Measurements from ENCODE around the gene FER1L5. TPM values are rescaled to one million over a fixed set of nuclear protein-coding genes. Genes with fewer than 3 reads are reported as not detected.

The FER1L5 gene
- total and polyA plus RNA-seq, 9 of the 15 experiments (the other 6 are each of a cell fraction or from before 2014, with no cell fraction given), result 0.01 TPM; not detected in 6

- BruUV-seq (replicated peaks), result no TSS peak
- Histone ChIP-seq H3K4me1 (replicated peaks in 1 of 2; ENCODE audit: control insufficient read depth in 2 of 2, insufficient read depth in 2 of 2, low read length in 2 of 2) (peaks cover 8 to 9% of the 10 kb centered on the region in 2 experiments; a peak in 4 of 5 replicates), H3K27me3 (ENCODE audit: control insufficient read depth in 2 of 2, insufficient read depth in 2 of 2, low read length in 2 of 2) (no peaks in the 10 kb centered on the region), H3K4me2 (ENCODE audit: insufficient read depth, low read length) (no peak overlapping the region), H3K79me2 (ENCODE audit: control insufficient read depth, insufficient read depth, low read length) (peaks cover 16% of the 10 kb centered on the region; the same call in 2 of the 3 replicates), H3K9me3 (replicated peaks; ENCODE audit: control insufficient read depth, insufficient read depth, low read depth, low read length) (no peaks in the 10 kb centered on the region), H3K27ac (ENCODE audit: extremely low read depth, low read depth, low read length) (peak overlapping the region; percentile 6; the same call in 1 of the 3 replicates), H3K9me1 (ENCODE audit: control insufficient read depth, insufficient read depth, low read length) (no peaks in the 10 kb centered on the region), H3K4me3 (no peak overlapping the region), H4K20me1 (replicated peaks; ENCODE audit: control insufficient read depth, insufficient read depth, low read length) (no peaks in the 10 kb centered on the region), H3K36me3 (ENCODE audit: control insufficient read depth, insufficient read depth, low read length) (peaks cover 59% of the 10 kb centered on the region; the same call in 2 of the 3 replicates), H3K9ac (ENCODE audit: insufficient read depth in 1 of 2, low read depth in 2 of 2, low read length in 2 of 2) (no peak overlapping the region), H2AFZ (ENCODE audit: low read depth, low read length) (no peak overlapping the region)
- whole genome bisulfite sequencing (ENCODE audit: insufficient coverage, low coverage, missing lambda C conversion rate), result 28% methylated on average over 8 of the region's 8 CpGs
- DNase-seq (ENCODE audit: extremely low read depth in 1 of 4, low spot score in 3 of 4), result peak in 1 of 4 experiments; percentile 34
- TF ChIP-seq HMBOX1 (IDR thresholded peaks at IDR 0.05) (0 out of 2 replicates have a peak, but pooled peaks have one; percentile 46), PKNOX1 (IDR thresholded peaks at IDR 0.05) (peak; percentile 72), PBX2 (CRISPR knock-in tag; IDR thresholded peaks at IDR 0.05; ENCODE audit: low read depth) (no peak), PBX2 (tag; conservative IDR thresholded peaks at IDR 0.05; ENCODE audit: low read depth) (0 out of 2 replicates have a peak, but pooled peaks have one; percentile 24), RFX7 (CRISPR knock-in tag; IDR thresholded peaks at IDR 0.05) (no peak), NFIC (IDR thresholded peaks at IDR 0.05) (peak; percentile 90), ZNF140 (CRISPR knock-in tag; IDR thresholded peaks at IDR 0.05) (no peak), KDM1A (IDR thresholded peaks at IDR 0.05) (no peak)
- FAIRE-seq, result no peak
- in situ Hi-C loops (cut with MboI) (no loop called here), intact Hi-C loops (cut with micrococcal nuclease) (no loop called here)
- ChIA-PET POLR2A (interaction anchor here (0.6 to 1.2 kb wide), 3 partner anchors 21 to 230 kb away, joined by 3 to 7 read pairs (median 3); no protein-coding TSS in a partner anchor), CTCF (ENCODE audit: low intra/inter-chr PET ratio) (no interaction called here)
- no peak for ATAC-seq
These were observed 92.5 kb downstream of the FER1L5 start for GRCh38 chr2:96734880-96735583.
